ENCODE results near the gene SH3RF3. TPM values are rescaled to one million over a fixed set of nuclear protein-coding genes. Genes with fewer than 3 reads are reported as not detected.
"Not testable (repeated sequence)": the region's sequence is repeated elsewhere in the genome, so short reads cannot be mapped to it uniquely, and the experiment has no call there.

The SH3RF3 gene
- total RNA-seq, 4 donors from 2014 or later: 2.4 to 5.5 (median 2.9) TPM

DNA sequence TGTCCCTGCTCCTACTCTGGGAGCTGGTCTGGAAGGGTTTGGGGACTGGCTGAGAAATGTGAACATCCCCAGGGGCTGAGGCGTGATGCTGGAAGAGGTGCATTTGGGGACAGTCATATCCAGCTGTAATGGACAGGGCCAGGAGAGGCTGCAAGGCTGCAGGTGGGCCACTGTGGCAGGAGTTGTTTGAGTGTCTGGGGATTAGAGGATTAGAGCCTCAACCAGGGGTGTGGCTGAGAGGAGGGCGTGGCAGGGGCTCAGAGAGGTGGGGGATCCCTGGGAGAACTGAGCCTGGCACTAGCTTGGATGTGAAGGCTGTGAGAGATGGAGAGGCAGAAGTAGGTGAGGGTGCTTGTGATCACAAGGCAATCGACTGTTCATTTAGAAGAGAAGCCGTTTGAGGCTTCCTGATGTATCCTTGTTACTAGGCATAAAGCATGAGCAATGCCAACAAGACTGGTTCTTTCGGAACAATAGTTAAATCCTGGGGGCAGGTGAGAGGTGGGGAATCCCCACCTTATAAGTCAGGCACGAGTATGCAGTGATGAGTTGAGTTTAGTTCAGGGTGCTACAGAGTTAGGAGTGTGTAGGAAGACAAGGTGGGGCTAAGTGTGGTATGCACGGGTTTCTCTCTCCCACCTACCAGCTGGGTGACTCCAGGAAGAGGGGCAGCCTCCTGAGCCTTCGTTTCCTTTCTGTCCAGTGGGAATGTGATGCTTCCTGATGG, 31.9 kb downstream of the SH3RF3 start:
- intact Hi-C loops (cut with DNase I): no loop called here
- 32 to 52% methylated on average over 7 to 8 of the region's 8 CpGs for WGBS, 2 donors

DNA sequence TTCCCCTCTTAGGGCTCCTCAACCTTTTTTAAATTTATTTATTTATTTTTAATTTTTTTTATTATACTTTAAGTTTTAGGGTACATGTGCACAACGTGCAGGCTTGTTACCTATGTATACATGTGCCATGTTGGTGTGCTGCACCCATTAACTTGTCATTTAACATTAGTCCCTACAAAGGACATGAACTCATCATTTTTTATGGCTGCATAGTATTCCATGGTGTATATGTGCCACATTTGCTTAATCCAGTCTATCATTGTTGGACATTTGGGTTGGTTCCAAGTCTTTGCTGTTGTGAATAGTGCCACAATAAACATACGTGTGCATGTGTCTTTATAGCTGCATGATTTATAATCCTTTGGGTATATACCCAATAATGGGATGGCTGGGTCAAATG, 33.4 kb downstream of the SH3RF3 start:
- WGBS, 2 donors: 89 to 100% methylated on average over 1 to 2 of the region's 2 CpGs
- peaks cover 8 to 39% (median 17%) of the 10 kb centered on the region in 3 donors for H3K4me1 ChIP-seq
- not testable (repeated sequence) for H3K36me3 ChIP-seq

More for the DNA sequence above, 31.9 kb downstream of the SH3RF3 start:
- no peak overlapping the region for H3K4me3 ChIP-seq
- TF ChIP-seq POLR2A (IDR thresholded peaks at IDR 0.05): no peak
- TF ChIP-seq, protein P1, sequence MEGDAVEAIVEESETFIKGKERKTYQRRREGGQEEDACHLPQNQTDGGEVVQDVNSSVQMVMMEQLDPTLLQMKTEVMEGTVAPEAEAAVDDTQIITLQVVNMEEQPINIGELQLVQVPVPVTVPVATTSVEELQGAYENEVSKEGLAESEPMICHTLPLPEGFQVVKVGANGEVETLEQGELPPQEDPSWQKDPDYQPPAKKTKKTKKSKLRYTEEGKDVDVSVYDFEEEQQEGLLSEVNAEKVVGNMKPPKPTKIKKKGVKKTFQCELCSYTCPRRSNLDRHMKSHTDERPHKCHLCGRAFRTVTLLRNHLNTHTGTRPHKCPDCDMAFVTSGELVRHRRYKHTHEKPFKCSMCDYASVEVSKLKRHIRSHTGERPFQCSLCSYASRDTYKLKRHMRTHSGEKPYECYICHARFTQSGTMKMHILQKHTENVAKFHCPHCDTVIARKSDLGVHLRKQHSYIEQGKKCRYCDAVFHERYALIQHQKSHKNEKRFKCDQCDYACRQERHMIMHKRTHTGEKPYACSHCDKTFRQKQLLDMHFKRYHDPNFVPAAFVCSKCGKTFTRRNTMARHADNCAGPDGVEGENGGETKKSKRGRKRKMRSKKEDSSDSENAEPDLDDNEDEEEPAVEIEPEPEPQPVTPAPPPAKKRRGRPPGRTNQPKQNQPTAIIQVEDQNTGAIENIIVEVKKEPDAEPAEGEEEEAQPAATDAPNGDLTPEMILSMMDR (IDR thresholded peaks at IDR 0.05): no peak
- no peaks in the 10 kb centered on the region for H3K9me3 ChIP-seq
- no peak for DNase-seq
- H3K4me1 ChIP-seq: peaks cover 8 to 37% (median 17%) of the 10 kb centered on the region in 3 donors
- peaks cover 0 to 26% (median 0%) of the 10 kb centered on the region in 4 donors for H3K27me3 ChIP-seq
- no peak overlapping the region for H3K27ac ChIP-seq
- no peaks in the 10 kb centered on the region for H3K36me3 ChIP-seq

DNA sequence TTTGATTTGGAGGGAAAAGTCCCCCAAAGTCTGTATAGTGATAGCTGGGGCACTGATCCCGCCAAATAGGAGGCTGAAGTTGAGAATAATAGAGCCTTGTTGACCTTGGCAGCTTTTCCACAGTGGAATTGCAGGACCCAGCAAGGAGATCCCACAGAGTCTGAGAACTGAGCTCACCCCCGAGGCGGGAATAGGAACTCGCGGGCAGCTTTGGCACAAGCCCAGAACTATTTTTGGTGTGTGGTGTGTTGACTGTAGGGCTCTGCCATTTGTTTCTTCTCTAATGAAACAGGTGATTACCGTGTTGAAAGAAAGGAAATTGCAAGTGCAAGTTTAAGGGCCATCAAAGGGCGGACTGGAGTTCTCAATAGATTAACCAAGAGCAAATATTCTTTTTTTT, 34.0 kb downstream of the SH3RF3 start:
- intact Hi-C loops (cut with DNase I): no loop called here
- H3K4me3 ChIP-seq: no peak overlapping the region
- no peak for TF ChIP-seq POLR2A (IDR thresholded peaks at IDR 0.05)
- TF ChIP-seq, protein P1 (IDR thresholded peaks at IDR 0.05): peak in 1 of 6 experiments; percentile 15
- H3K27me3 ChIP-seq: peaks cover 0 to 12% (median 0%) of the 10 kb centered on the region in 4 donors
- H3K27ac ChIP-seq: peak overlapping the region in 1 of 4 donors; percentile 1
- 38 to 47% methylated on average over 3 to 4 of the region's 7 CpGs for WGBS, 2 donors
- no peaks in the 10 kb centered on the region for H3K9me3 ChIP-seq
- DNase-seq: no peak
- H3K4me1 ChIP-seq: peaks cover 8 to 39% (median 17%) of the 10 kb centered on the region in 3 donors
- no peaks in the 10 kb centered on the region for H3K36me3 ChIP-seq

More for the DNA sequence above, 33.4 kb downstream of the SH3RF3 start:
- peaks cover 0 to 15% (median 0%) of the 10 kb centered on the region in 4 donors for H3K27me3 ChIP-seq
- intact Hi-C loops (cut with DNase I); H3K27ac ChIP-seq; H3K4me3 ChIP-seq; H3K9me3 ChIP-seq; DNase-seq: not testable (repeated sequence)

DNA sequence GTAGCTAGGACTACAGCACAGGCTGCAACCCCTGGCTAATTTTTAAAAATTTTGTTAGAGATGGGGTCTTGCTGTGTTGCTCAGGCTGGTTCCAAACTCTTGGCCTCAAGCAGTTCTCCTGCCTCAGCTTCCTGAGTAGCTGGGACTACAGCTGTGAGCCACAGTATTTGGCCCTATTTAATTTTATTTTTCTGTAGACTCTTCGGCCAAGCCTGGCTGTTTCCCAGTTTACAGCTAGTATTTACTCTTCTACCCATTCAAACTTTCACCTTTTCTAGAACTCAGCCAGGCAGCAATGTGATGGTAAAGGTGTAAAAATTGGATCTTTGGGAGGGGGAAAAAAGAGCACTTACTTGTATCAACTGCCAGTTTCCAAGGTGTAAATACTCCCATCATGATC, 35.3 kb downstream of the SH3RF3 start:
- Histone ChIP-seq H3K9me3 (no peaks in the 10 kb centered on the region), H3K4me3 (no peak overlapping the region), H3K27ac (peak overlapping the region in 3 of 4 donors; percentile 38 to 69 (median 67)), H3K36me3 (no peaks in the 10 kb centered on the region), H3K4me1 (peaks cover 8 to 44% (median 17%) of the 10 kb centered on the region in 3 donors), H3K27me3 (no peaks in the 10 kb centered on the region)
- intact Hi-C loops (cut with DNase I): no loop called here
- no peak for DNase-seq
- 17 to 40% methylated on average over 1 of the region's 1 CpG for WGBS, 2 donors
- no peak for TF ChIP-seq POLR2A (IDR thresholded peaks at IDR 0.05)

DNA sequence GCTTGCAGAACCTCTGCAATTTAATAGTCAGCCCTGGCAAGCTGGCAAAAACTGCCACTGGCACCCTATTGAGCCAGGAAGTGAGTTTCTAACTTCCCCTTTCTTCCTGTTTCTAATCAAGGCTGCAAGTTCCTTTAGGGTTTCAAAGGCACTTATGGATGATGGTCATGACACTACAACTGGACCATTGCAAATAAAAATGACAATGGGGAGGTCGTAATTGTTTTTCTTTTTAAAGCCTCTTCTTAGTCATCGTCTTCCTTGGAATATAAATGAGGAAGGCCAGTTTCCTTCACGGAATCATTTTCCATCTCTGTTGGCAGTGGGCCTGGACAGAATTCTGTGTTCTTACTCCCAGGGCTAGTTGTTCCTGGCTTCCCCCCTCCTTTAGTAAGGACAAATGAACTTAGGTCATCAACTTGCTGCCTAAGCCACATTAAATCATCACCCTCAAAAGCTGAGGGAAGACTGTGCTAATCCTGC, 35.8 kb downstream of the SH3RF3 start:
- no peak for DNase-seq
- 19 to 22% methylated on average over 3 of the region's 3 CpGs for WGBS, 2 donors
- H3K27ac ChIP-seq: peak overlapping the region in 3 of 4 donors; percentile 38 to 69 (median 67)

DNA sequence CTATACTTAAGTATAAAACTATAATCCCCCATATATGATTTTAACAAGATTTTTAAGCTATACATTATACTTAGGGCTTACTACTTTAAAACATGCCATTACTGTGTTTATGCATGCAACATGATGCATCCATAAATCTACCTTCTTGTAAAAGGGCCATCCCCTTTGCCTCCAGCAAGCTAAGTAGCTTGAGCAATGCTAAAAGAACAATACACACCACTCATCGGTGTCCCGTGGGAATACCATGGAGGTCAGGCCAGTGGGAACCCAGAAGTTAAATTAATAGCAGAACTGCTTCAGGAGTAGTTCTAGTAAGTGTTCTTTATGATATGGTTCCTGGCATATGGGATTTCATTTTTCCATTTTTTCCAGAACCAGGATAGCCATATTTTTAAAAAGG, 37.8 kb downstream of the SH3RF3 start:
- Histone ChIP-seq H3K9me3 (no peaks in the 10 kb centered on the region), H3K4me3 (no peak overlapping the region), H3K27ac (no peak overlapping the region), H3K27me3 (peaks cover 0 to 4% (median 0%) of the 10 kb centered on the region in 4 donors), H3K36me3 (no peaks in the 10 kb centered on the region), H3K4me1 (peaks cover 8 to 50% (median 20%) of the 10 kb centered on the region in 3 donors)
- TF ChIP-seq POLR2A (IDR thresholded peaks at IDR 0.05): no peak
- TF ChIP-seq, protein P1 (IDR thresholded peaks at IDR 0.05): no peak
- no peak for DNase-seq
- intact Hi-C loops (cut with DNase I): no loop called here
- WGBS, 2 donors: 37 to 66% methylated on average over 2 of the region's 2 CpGs

More for the DNA sequence above, 35.8 kb downstream of the SH3RF3 start:
- Histone ChIP-seq H3K9me3 (no peaks in the 10 kb centered on the region), H3K4me3 (no peak overlapping the region), H3K36me3 (no peaks in the 10 kb centered on the region), H3K4me1 (peaks cover 8 to 44% (median 17%) of the 10 kb centered on the region in 3 donors), H3K27me3 (no peaks in the 10 kb centered on the region)
- intact Hi-C loops (cut with DNase I): no loop called here
- TF ChIP-seq, protein P1 (IDR thresholded peaks at IDR 0.05): no peak
- TF ChIP-seq POLR2A (IDR thresholded peaks at IDR 0.05): no peak
